H1 (cell line): ENCODE measurements around the gene LINC01488. TPM values are rescaled to one million over a fixed set of nuclear protein-coding genes. Genes with fewer than 3 reads are reported as not detected.

Experiments used
- CHD2 ChIP-seq: IDR thresholded peaks from 2 replicates; pipeline ENCODE4 v1.6.1; 2012; ENCODE audit warnings: low read length, improper control_type of control experiment
- JUND ChIP-seq: IDR thresholded peaks from 2 replicates; pipeline ENCODE4 v1.6.1; 2011; ENCODE audit warnings: mild to moderate bottlenecking, improper control_type of control experiment, low read length
- POLR2AphosphoS5 ChIP-seq: IDR thresholded peaks from 2 replicates; pipeline ENCODE4 v1.6.1; 2011; ENCODE audit warnings: low read depth, low read length
- polyA plus RNA-seq, 7 experiments: library from polyadenylated mRNA; depleted of rRNA in 3 of 7; stranded (reverse) in 5 of 7; unstranded in 2 of 7; fragments of >200 nt in 5 of 7; fragments of 200-250 nt in 2 of 7; gene quantifications; 1 replicate in 5 of 7; 2 replicates in 1 of 7; 4 replicates in 1 of 7; pipeline versions ENCODE4 v1.2.1 to v1.2.3, GENCODE V29; 2011 to 2013; ENCODE audit warnings: missing spikeins in 2 of 7, mixed read lengths in 2 of 7
- total RNA-seq: library from RNA; stranded (reverse); fragmentation: NEBNext Ultra II Directional; extraction: Animal tissue kit (Norgen Biotek cat#: 25700); gene quantifications from 2 replicates; pipeline ENCODE4 v1.2.1, GENCODE V29; 2021

Gene LINC01488
- total and polyA plus RNA-seq, 2 of the 8 experiments (the other 6 are each of a cell fraction or from before 2014, with no cell fraction given): not detected

- TF ChIP-seq JUND (no peak), CHD2 (no peak), POLR2AphosphoS5 (no peak)
- TF ChIP-seq, all 59 proteins: peak for 0
Observed at GRCh38 chr11:69443968-69444364, 37.5 kb upstream of the LINC01488 start (continued).
